ENCODE data around the gene TRPV4.

The TRPV4 gene

GRCh38 chr12:109760930-109761921, 72.0 kb downstream of the TRPV4 start:
- DNase-seq: no peak

GRCh38 chr12:109760031-109760929, 72.9 kb downstream of the TRPV4 start:
- DNase-seq: no peak

GRCh38 chr12:109759595-109759994, 73.6 kb downstream of the TRPV4 start:
- DNase-seq: no peak

- DNase-seq: no peak
Measured at GRCh38 chr12:109758426-109759420, 74.5 kb downstream of the TRPV4 start.

- DNase-seq: no peak
Measured at GRCh38 chr12:109757671-109758265, 75.4 kb downstream of the TRPV4 start.

- DNase-seq: no peak
Measured at GRCh38 chr12:109756457-109756856, 76.7 kb downstream of the TRPV4 start.

- no peak for DNase-seq
Measured at GRCh38 chr12:109753959-109754358, 79.2 kb downstream of the TRPV4 start.

GRCh38 chr12:109753054-109753401, 80.2 kb downstream of the TRPV4 start:
- DNase-seq: no peak

GRCh38 chr12:109752117-109753053, 80.8 kb downstream of the TRPV4 start:
- DNase-seq: no peak

- DNase-seq: no peak
Measured at GRCh38 chr12:109744986-109745942, 87.9 kb downstream of the TRPV4 start.

GRCh38 chr12:109744026-109744425, 89.2 kb downstream of the TRPV4 start:
- no peak for DNase-seq

GRCh38 chr12:109743076-109743910, 89.9 kb downstream of the TRPV4 start:
- no peak for DNase-seq

- no peak for DNase-seq
Measured at GRCh38 chr12:109741970-109742703, 91.1 kb downstream of the TRPV4 start.

GRCh38 chr12:109741286-109741969, 91.8 kb downstream of the TRPV4 start:
- DNase-seq: no peak

- DNase-seq: no peak
Measured at GRCh38 chr12:109740694-109741245, 92.4 kb downstream of the TRPV4 start.

GRCh38 chr12:109739747-109740693, 93.2 kb downstream of the TRPV4 start:
- DNase-seq: no peak

All from NCI-H1930 (cell line).